ENCODE data around the gene TTI1.

GRCh38 chr20:37961066-37961465 lies 72.2 kb downstream of the TTI1 start:
- TF ChIP-seq CTCF (IDR thresholded peaks at IDR 0.05) = no peak
- no peak for TF ChIP-seq POLR2A (IDR thresholded peaks at IDR 0.05)
- no peak for TF ChIP-seq POLR2AphosphoS5 (IDR thresholded peaks at IDR 0.05)
